GM13976 (cell line): ENCODE data around the gene ZP1.

Experiments
- DNase-seq: peaks from one replicate; pipeline ENCODE4 v3.0.0; 2012; ENCODE audit warnings: low spot score
- in situ Hi-C: fragments of 300-500 bp; cut with MboI; formaldehyde crosslinking; loops from one replicate; pipeline ENCODE4 v1.12.0; 2022; ENCODE audit warnings: low sequenced_read_pairs, mixed read lengths, inconsistent platforms; ENCODE audit not compliant: unreplicated experiment
- TF ChIP-seq, protein P1 (sequence below): IDR thresholded peaks from 2 replicates; pipeline ENCODE4 v1.5.1; 2012; ENCODE audit warnings: borderline replicate concordance, mild to moderate bottlenecking; ENCODE audit not compliant: insufficient read depth; ENCODE audit errors: extremely low read depth, missing control alignments, control extremely low read depth

ZP1 gene

DNA sequence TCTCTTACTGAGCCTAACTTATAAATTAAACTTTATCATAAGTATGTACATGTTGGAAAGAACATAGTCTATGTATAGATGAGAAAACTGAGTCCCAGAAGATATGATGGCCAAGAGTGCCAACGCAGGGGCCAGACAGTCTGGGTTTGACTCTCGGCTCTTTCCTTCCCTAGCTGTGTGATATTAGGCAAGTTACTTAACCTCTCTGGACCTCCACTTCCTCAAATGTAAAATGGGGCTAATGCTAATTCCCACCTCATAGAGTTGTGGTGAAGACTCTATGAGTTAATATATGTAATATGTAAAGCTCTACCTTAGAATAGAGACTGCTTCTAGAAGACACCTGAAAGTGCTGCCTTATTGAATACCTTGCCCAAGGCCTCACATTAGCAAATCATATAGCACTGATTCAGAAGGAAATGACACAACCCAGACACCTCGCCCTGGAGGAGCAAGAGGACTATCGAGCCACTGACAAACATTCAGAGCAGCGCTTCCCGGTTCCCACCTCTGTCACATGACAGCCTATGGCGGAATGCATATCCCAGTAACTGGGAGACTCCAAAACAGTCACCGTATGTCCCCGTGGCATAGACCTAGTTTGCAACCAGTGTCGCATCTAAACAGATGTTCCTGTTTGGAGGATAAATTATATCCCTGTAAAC lies 36.7 kb upstream of the ZP1 start:
- TF ChIP-seq, protein P1, sequence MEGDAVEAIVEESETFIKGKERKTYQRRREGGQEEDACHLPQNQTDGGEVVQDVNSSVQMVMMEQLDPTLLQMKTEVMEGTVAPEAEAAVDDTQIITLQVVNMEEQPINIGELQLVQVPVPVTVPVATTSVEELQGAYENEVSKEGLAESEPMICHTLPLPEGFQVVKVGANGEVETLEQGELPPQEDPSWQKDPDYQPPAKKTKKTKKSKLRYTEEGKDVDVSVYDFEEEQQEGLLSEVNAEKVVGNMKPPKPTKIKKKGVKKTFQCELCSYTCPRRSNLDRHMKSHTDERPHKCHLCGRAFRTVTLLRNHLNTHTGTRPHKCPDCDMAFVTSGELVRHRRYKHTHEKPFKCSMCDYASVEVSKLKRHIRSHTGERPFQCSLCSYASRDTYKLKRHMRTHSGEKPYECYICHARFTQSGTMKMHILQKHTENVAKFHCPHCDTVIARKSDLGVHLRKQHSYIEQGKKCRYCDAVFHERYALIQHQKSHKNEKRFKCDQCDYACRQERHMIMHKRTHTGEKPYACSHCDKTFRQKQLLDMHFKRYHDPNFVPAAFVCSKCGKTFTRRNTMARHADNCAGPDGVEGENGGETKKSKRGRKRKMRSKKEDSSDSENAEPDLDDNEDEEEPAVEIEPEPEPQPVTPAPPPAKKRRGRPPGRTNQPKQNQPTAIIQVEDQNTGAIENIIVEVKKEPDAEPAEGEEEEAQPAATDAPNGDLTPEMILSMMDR = no peak
- in situ Hi-C loops = loop anchor here (10.0 to 25.0 kb wide), 2 partner anchors 64 to 357 kb away; no protein-coding TSS in a partner anchor
- DNase-seq = no peak

DNA sequence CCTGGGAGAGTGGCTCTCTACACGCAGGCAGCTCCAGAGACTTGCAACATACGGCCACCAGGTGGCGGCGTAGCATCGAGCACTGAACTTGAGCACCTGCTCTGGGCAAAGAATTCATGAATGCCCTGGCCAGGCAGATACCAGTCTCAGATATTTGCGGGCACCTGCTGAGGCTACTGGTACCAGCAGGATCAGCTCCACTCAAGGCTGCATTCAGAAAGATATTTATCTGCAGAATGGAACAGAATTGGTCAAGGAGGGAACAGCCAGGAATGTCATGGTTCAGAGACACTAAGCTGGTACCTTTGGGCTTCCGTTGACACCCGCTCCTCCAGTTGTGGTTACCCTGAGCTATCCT lies 36.2 kb upstream of the ZP1 start:
- peak; percentile 85 for DNase-seq
- TF ChIP-seq, protein P1 = peak; percentile 98
- in situ Hi-C loops = loop anchor here (10.0 to 25.0 kb wide), 2 partner anchors 64 to 356 kb away; no protein-coding TSS in a partner anchor

DNA sequence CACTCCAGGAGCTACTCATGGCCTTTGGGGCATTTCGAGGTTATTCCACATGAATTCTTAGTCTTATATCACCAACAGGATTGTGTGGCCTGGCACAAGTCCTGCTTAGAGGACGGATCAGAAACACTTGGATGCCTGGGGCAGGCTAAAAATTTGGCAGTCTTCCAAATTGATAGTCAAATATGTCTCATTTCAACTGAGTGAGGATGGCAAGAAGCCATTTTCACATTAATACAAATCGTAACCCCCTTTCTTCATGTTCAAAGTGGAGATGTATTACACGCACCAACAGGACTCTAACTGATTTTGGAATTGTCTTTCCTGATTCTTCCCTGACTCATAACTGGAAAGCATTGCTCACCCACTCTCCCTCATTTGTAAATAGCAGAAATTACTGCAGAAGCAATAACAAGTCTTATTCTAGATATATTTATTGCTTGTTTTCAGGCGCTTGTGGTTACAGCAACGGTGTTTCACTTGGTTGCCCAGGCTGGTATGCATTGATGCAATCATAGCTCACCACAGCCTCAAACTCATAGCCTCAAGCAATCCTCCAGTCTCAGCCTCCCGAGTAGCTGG lies 35.8 kb upstream of the ZP1 start:
- in situ Hi-C loops = loop anchor here (10.0 to 25.0 kb wide), 2 partner anchors 63 to 356 kb away; no protein-coding TSS in a partner anchor
- no peak for DNase-seq
- TF ChIP-seq, protein P1 = no peak

DNA sequence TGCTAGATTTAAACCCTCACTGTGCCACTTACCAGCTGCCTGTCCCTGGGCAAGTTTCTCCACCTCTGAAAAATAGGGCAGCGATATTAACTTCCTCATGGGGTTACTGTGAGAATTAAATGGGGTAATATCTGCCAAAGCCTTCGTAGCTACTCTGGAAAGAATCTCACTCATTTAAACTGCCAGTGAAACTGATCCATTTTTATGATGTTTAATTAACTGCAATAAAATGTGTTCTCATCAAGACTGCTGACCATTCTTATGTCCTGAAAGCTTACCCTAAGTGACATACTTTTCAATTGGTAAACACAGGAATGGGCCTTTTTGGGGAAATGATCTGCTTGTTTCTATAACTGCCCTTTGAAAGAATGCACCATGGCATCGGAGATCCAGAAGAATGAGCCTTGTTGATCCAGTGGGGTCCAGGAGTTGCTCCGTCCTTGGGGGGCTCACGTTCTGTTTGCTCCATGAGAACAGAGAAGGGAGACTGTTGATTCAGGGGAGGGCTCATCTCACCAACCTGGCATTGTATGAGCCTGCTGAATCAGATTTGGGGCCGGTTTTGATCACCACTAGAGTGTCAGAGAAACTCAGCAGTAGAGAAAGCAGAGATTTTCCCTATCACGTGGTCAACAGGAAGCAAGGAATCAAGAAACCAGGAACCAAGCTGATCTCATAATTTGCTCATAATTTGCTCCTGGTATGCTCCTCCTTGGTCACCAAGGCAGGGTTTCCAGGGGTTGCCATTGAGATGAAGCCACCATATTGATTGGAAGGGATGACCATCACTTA lies 32.4 kb upstream of the ZP1 start:
- TF ChIP-seq, protein P1 = no peak
- DNase-seq = no peak
- in situ Hi-C loops = loop anchor here (10.0 to 25.0 kb wide), 2 partner anchors 60 to 352 kb away; no protein-coding TSS in a partner anchor

DNA sequence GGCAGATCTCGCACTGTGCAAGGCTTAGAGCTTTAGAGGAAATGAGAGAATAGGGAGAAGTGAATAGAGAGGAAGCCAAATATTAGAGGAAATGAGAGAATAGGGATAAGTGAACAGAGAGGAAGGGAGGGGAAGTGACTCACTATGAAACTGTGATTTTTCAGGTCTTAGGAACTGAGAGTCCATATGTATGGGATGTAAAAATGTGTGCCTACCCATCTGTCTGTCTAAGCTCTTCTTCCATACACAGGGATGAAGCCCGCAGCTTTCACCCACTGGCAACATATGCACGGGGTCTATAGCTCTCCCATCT lies 31.9 kb upstream of the ZP1 start:
- in situ Hi-C loops = loop anchor here (10.0 to 25.0 kb wide), 2 partner anchors 59 to 352 kb away; no protein-coding TSS in a partner anchor

More for the DNA sequence above, 31.9 kb upstream of the ZP1 start:
- no peak for DNase-seq
- TF ChIP-seq, protein P1 = no peak
